ENCODE results near the gene UBE3C.
"Not testable (repeated sequence)": the region's sequence is repeated elsewhere in the genome, so short reads cannot be mapped to it uniquely, and the experiment has no call there.

Gene UBE3C

GRCh38 chr7:157248659-157249058 is 109.9 kb downstream of the UBE3C start:
- Histone ChIP-seq H4K20me1 (ENCODE audit: insufficient read depth, low read length) (no peaks in the 10 kb centered on the region), H3K27ac (ENCODE audit: low read depth, low read length, poor library complexity, severe bottlenecking) (no peak overlapping the region), H2AFZ (ENCODE audit: low read length) (no peak overlapping the region), H3K36me3 (ENCODE audit: insufficient read depth, low read length) (peaks cover 54% of the 10 kb centered on the region), H3K9me3 (ENCODE audit: low read length) (no peaks in the 10 kb centered on the region), H3K79me2 (ENCODE audit: insufficient read depth, low read length) (no peaks in the 10 kb centered on the region), H3K4me3 (ENCODE audit: low read depth, low read length, poor library complexity, severe bottlenecking) (no peak overlapping the region), H3K4me2 (ENCODE audit: low read length) (no peak overlapping the region), H3K9ac (ENCODE audit: low read length) (no peak overlapping the region), H3K9me2 (ENCODE audit: low read depth, low read length) (no peaks in the 10 kb centered on the region), H3K27me3 (ENCODE audit: insufficient read depth, low read length) (no peaks in the 10 kb centered on the region), H3K4me1 (ENCODE audit: insufficient read depth, low read length, severe bottlenecking) (no peaks in the 10 kb centered on the region), H3F3A (ENCODE audit: insufficient read depth, low read length) (no peaks in the 10 kb centered on the region)
- TF ChIP-seq EZH2 (IDR thresholded peaks at IDR 0.05; ENCODE audit: borderline replicate concordance, low read length) (no peak), CTCF (IDR thresholded peaks at IDR 0.05; ENCODE audit: low read length) (no peak)

GRCh38 chr7:157250605-157251228 is 112.0 kb downstream of the UBE3C start:
- no peaks in the 10 kb centered on the region for H3K9me2 ChIP-seq (ENCODE audit: low read depth, low read length)
- peaks cover 73% of the 10 kb centered on the region for H3K36me3 ChIP-seq (ENCODE audit: insufficient read depth, low read length)
- no peak overlapping the region for H3K27ac ChIP-seq (ENCODE audit: low read depth, low read length, poor library complexity, severe bottlenecking)

GRCh38 chr7:157251817-157252216 is 113.1 kb downstream of the UBE3C start:
- H3K9me3 ChIP-seq (ENCODE audit: low read length); H3K4me2 ChIP-seq (ENCODE audit: low read length); H3K27ac ChIP-seq (ENCODE audit: low read depth, low read length, poor library complexity, severe bottlenecking); H3F3A ChIP-seq (ENCODE audit: insufficient read depth, low read length); H4K20me1 ChIP-seq (ENCODE audit: insufficient read depth, low read length); H3K9me2 ChIP-seq (ENCODE audit: low read depth, low read length); H3K79me2 ChIP-seq (ENCODE audit: insufficient read depth, low read length); H3K4me1 ChIP-seq (ENCODE audit: insufficient read depth, low read length, severe bottlenecking); H2AFZ ChIP-seq (ENCODE audit: low read length); H3K9ac ChIP-seq (ENCODE audit: low read length); H3K4me3 ChIP-seq (ENCODE audit: low read depth, low read length, poor library complexity, severe bottlenecking); H3K27me3 ChIP-seq (ENCODE audit: insufficient read depth, low read length): not testable (repeated sequence)
- peaks cover 75% of the 10 kb centered on the region for H3K36me3 ChIP-seq (ENCODE audit: insufficient read depth, low read length)

More at GRCh38 chr7:157250605-157251228, 112.0 kb downstream of the UBE3C start:
- H3F3A ChIP-seq (ENCODE audit: insufficient read depth, low read length) = no peaks in the 10 kb centered on the region
- H3K27me3 ChIP-seq (ENCODE audit: insufficient read depth, low read length) = no peaks in the 10 kb centered on the region
- H3K4me2 ChIP-seq (ENCODE audit: low read length) = no peak overlapping the region
- H3K9me3 ChIP-seq (ENCODE audit: low read length) = no peaks in the 10 kb centered on the region
- H2AFZ ChIP-seq (ENCODE audit: low read length) = no peak overlapping the region
- H3K4me3 ChIP-seq (ENCODE audit: low read depth, low read length, poor library complexity, severe bottlenecking) = no peak overlapping the region
- H4K20me1 ChIP-seq (ENCODE audit: insufficient read depth, low read length) = no peaks in the 10 kb centered on the region
- no peak overlapping the region for H3K9ac ChIP-seq (ENCODE audit: low read length)
- H3K4me1 ChIP-seq (ENCODE audit: insufficient read depth, low read length, severe bottlenecking) = peaks cover 10% of the 10 kb centered on the region
- no peaks in the 10 kb centered on the region for H3K79me2 ChIP-seq (ENCODE audit: insufficient read depth, low read length)
- TF ChIP-seq CTCF (IDR thresholded peaks at IDR 0.05; ENCODE audit: low read length) = peak; percentile 98
- no peak for TF ChIP-seq EZH2 (IDR thresholded peaks at IDR 0.05; ENCODE audit: borderline replicate concordance, low read length)

- no peak overlapping the region for H3K9ac ChIP-seq (ENCODE audit: low read length)
- H3F3A ChIP-seq (ENCODE audit: insufficient read depth, low read length) = no peaks in the 10 kb centered on the region
- no peak overlapping the region for H3K4me2 ChIP-seq (ENCODE audit: low read length)
- no peaks in the 10 kb centered on the region for H3K79me2 ChIP-seq (ENCODE audit: insufficient read depth, low read length)
- H3K27ac ChIP-seq (ENCODE audit: low read depth, low read length, poor library complexity, severe bottlenecking) = no peak overlapping the region
- no peak overlapping the region for H2AFZ ChIP-seq (ENCODE audit: low read length)
- no peaks in the 10 kb centered on the region for H3K27me3 ChIP-seq (ENCODE audit: insufficient read depth, low read length)
- H3K9me2 ChIP-seq (ENCODE audit: low read depth, low read length) = no peaks in the 10 kb centered on the region
- no peaks in the 10 kb centered on the region for H3K9me3 ChIP-seq (ENCODE audit: low read length)
- no peak overlapping the region for H3K4me3 ChIP-seq (ENCODE audit: low read depth, low read length, poor library complexity, severe bottlenecking)
- no peaks in the 10 kb centered on the region for H4K20me1 ChIP-seq (ENCODE audit: insufficient read depth, low read length)
- TF ChIP-seq EZH2 (IDR thresholded peaks at IDR 0.05; ENCODE audit: borderline replicate concordance, low read length) (no peak), CTCF (IDR thresholded peaks at IDR 0.05; ENCODE audit: low read length) (no peak)
- H3K36me3 ChIP-seq (ENCODE audit: insufficient read depth, low read length) = peaks cover 81% of the 10 kb centered on the region
- H3K4me1 ChIP-seq (ENCODE audit: insufficient read depth, low read length, severe bottlenecking) = peaks cover 10% of the 10 kb centered on the region
These were observed 115.1 kb downstream of the UBE3C start for GRCh38 chr7:157253850-157254249.

- H3K4me3 ChIP-seq (ENCODE audit: low read depth, low read length, poor library complexity, severe bottlenecking) = not testable (repeated sequence)
- H3K36me3 ChIP-seq (ENCODE audit: insufficient read depth, low read length) = peaks cover 82% of the 10 kb centered on the region
These were observed 116.1 kb downstream of the UBE3C start for GRCh38 chr7:157254781-157255180.

More at GRCh38 chr7:157254781-157255180, 116.1 kb downstream of the UBE3C start:
- H3K79me2 ChIP-seq (ENCODE audit: insufficient read depth, low read length); H2AFZ ChIP-seq (ENCODE audit: low read length); H3K9me2 ChIP-seq (ENCODE audit: low read depth, low read length); H3F3A ChIP-seq (ENCODE audit: insufficient read depth, low read length); H3K9me3 ChIP-seq (ENCODE audit: low read length); H4K20me1 ChIP-seq (ENCODE audit: insufficient read depth, low read length); H3K4me2 ChIP-seq (ENCODE audit: low read length); H3K27ac ChIP-seq (ENCODE audit: low read depth, low read length, poor library complexity, severe bottlenecking); H3K4me1 ChIP-seq (ENCODE audit: insufficient read depth, low read length, severe bottlenecking); H3K27me3 ChIP-seq (ENCODE audit: insufficient read depth, low read length); H3K9ac ChIP-seq (ENCODE audit: low read length): not testable (repeated sequence)

All from OCI-LY1 (cell line).